Neuron (in vitro differentiated cells): ENCODE data around the gene TSPAN17.

ENCODE experiments used
- H2AFZ ChIP-seq: one replicate; pipeline ENCODE4 v1.6.1; 2013; ENCODE audit warnings: low read depth, mild to moderate bottlenecking, inconsistent platforms, low read length, moderate library complexity
- H3K27me3 ChIP-seq: one replicate; pipeline ENCODE4 v1.6.1; 2013; ENCODE audit warnings: low read length; ENCODE audit not compliant: insufficient read depth
- H3K36me3 ChIP-seq: one replicate; pipeline ENCODE4 v1.6.1; 2013; ENCODE audit warnings: low read length; ENCODE audit not compliant: insufficient read depth
- H3K4me1 ChIP-seq: one replicate; pipeline ENCODE4 v1.6.1; 2013; ENCODE audit warnings: low read length; ENCODE audit not compliant: insufficient read depth
- H3K4me3 ChIP-seq: 2 replicates; pipeline ENCODE4 v1.5.1; 2013; ENCODE audit warnings: mild to moderate bottlenecking, low read length, moderate library complexity
- H3K9me3 ChIP-seq: one replicate; pipeline ENCODE4 v1.6.1; 2013; ENCODE audit warnings: low read length

Gene TSPAN17

DNA sequence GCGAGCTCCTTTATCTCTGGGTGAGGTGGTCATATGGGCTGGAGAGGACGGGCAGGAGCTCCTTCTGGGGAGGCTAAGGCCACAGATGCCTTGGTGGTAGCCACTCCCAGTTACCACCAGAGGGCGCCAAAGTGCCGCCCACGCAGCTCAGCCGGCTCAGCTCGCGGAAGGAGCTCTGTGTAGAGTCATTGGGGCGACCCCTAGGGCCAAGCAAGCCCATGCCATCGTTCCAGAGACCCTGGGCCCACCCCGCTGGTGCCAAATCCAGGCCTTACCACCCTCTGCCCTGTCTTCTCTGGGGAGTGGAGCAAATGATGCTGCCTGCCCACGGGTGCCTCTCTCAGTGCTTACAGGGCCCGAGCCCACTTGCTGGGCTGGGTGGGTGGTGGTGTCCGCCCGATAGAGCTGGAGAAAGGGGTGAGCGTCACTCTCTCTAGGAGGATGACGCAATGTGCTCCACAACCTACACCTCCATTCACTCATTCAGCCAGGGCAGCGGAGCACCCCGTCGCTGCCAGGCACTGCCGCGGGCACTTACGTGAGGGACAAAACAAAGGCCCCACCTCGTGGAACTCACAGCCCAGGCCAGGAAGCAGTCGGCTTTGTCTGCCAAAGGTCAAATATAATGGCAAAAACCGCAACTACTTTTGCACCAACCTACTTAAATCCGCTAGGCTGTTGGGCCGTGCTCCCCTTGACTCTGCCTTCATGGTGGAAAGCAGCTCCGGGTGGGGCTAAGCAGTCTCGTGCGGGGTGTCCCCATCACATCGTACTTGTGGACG, 13.8 kb downstream of the TSPAN17 start:
- Histone ChIP-seq H3K4me3 (no peak overlapping the region), H3K9me3 (no peaks in the 10 kb centered on the region)

DNA sequence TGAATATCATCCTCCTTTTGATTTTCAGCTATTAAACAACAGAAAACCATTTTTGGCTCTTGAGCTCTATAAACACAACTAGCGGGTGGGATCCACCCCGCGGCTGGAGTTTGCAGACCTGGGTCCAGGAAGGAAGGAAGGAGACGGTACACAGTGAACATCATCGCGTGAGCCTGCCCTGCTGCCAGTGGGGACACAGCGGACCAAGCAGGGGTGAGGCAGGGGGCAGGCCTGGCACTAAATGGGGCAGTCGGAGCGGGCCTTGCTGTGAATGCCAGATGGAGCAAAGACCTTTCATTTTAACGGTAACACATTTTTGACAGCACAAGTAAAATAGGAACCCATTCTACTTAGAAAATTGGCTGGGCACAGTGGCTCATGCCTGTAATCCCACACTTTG, 14.4 kb downstream of the TSPAN17 start:
- Histone ChIP-seq H3K4me3 (no peak overlapping the region), H3K4me1 (no peaks in the 10 kb centered on the region), H2AFZ (no peak overlapping the region)

More for the DNA sequence above, 13.8 kb downstream of the TSPAN17 start:
- Histone ChIP-seq H3K27me3 (peaks cover 13% of the 10 kb centered on the region), H3K4me1 (no peaks in the 10 kb centered on the region), H2AFZ (no peak overlapping the region), H3K36me3 (no peaks in the 10 kb centered on the region)

DNA sequence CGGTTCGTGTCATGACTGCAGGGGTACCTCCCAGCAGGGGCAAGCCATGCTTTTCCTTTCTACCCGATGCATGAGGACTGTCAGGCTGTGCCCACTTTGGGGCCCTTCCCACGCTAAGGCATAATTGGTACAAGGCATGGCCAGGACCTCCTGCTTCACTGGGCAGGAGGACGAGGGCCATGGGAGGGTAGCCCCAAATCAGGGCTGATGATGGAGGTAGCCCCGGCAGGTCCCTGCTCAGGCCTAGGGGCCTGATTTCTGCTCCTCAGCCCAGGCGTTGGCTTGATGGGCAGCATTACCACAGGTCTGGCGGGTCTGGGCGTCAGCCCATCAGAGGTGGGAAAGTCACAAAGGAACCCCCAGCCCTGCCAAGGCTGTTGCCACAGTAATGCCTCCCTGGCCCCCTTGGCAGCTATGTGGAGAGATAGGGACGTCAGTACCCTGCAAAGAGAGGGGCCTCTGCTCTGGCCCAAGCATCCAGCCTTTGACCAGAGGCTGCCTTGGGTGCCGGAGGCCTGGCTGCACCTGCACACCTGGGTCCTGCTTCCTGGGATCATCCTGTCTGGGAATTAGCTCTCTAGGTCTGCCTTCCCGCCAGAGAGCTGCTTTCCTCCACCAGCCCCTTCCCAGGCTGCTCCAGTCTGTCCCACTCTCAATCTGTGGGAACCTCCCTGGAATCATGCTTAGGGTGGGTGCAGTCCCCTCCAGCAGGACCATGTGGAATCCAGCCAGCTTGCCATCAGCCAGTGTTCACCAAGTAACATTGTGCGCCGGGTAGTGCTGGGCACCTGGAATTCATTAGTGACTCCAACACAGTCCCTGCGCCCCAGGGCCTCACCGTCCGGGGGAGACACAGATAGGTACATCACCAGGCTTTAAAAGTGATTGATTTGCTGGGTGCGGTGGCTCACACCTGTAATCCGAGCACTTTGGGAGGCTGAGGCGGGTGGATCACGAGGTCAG, 15.4 kb downstream of the TSPAN17 start:
- Histone ChIP-seq H3K4me1 (no peaks in the 10 kb centered on the region), H3K4me3 (no peak overlapping the region), H2AFZ (no peak overlapping the region), H3K27me3 (peaks cover 13% of the 10 kb centered on the region), H3K9me3 (no peaks in the 10 kb centered on the region), H3K36me3 (no peaks in the 10 kb centered on the region)

More for the DNA sequence above, 14.4 kb downstream of the TSPAN17 start:
- peaks cover 13% of the 10 kb centered on the region for H3K27me3 ChIP-seq
- no peaks in the 10 kb centered on the region for H3K9me3 ChIP-seq
- no peaks in the 10 kb centered on the region for H3K36me3 ChIP-seq

DNA sequence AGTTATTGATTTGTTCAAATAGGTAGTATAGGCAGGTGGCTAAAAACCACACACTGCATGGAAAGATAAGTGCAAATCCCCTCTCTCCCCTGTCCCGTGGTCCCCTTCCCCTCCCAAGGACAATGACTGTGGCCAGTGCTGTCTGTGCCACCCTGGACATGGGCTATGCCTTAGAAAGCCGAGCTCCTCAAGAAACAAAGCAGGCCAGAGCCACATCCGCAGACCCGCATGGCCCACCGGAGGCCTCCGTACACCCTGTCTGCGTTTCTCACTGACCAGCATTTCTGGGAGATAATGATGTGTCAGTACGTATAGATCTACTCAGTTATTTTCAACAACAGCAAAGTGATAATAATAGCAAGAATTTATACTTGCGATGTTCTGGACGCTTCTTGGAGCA, 16.3 kb downstream of the TSPAN17 start:
- no peak overlapping the region for H2AFZ ChIP-seq
- no peaks in the 10 kb centered on the region for H3K4me1 ChIP-seq
- H3K9me3 ChIP-seq, result no peaks in the 10 kb centered on the region
- H3K36me3 ChIP-seq, result no peaks in the 10 kb centered on the region
- no peak overlapping the region for H3K4me3 ChIP-seq
- H3K27me3 ChIP-seq, result peaks cover 13% of the 10 kb centered on the region

DNA sequence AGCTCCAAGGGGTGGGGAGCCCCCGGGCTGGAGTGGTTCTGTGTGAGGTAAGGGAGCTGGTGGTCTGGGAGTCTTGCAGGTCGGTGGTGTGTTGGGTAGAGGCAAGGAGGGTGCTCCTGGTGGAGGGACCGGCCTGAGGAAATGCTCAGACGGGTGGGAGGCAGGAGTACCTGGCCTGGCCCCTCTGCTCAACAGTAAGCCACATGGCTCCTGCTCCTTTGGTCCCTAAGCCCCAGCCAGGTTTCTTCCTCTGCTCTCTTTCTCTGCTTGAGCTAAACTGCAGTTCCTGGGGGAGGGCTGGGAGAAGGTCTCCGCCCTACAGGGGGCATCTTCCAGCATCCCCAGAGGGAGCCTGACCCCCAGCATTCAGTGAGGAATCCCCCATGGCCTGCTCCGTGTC, 17.2 kb downstream of the TSPAN17 start:
- H3K36me3 ChIP-seq, result no peaks in the 10 kb centered on the region
- peaks cover 16% of the 10 kb centered on the region for H3K27me3 ChIP-seq
- no peak overlapping the region for H2AFZ ChIP-seq
- no peaks in the 10 kb centered on the region for H3K9me3 ChIP-seq
- no peak overlapping the region for H3K4me3 ChIP-seq
- H3K4me1 ChIP-seq, result no peaks in the 10 kb centered on the region

DNA sequence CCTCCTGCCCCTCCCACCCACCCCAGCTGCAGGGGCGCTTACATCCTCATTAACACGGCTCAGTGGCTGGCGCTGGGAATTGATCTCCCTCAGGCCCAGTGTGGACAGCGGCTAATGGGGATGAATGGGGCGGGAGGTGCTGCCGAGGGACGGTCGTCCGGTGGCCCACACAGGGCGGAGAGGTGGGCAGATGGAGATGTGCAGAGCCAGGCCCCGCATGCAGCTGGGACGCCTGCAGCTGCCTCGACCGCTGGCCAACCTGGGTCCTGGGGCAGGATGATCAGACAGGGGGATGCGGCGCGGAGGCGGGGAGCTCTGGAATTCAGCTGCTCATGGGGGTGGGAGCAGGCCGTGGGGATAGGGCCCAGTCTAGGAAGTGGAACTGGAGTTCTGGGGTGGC, 17.6 kb downstream of the TSPAN17 start:
- Histone ChIP-seq H3K27me3 (peaks cover 19% of the 10 kb centered on the region), H3K9me3 (no peaks in the 10 kb centered on the region), H2AFZ (no peak overlapping the region), H3K4me3 (no peak overlapping the region), H3K4me1 (no peaks in the 10 kb centered on the region), H3K36me3 (no peaks in the 10 kb centered on the region)

DNA sequence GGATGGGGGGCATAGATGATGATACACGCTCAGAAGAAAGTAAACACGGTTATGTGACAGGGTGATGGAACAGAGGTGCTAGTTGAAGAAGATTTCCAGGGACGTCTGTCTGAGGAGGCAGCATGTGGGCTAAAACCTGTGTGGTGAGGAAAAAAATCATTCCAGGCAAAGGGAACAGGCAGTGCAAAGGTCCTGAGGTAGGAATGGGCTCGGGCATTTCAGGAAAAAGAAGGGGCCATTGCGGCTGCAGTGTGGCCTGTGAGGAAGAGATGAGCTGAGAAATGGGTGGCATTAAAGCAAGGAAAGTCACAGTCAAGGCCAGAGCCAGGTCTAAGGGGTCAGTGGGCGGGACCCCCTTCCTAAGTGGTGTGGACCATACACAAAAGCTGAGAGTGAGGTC, 18.2 kb downstream of the TSPAN17 start:
- Histone ChIP-seq H3K4me3 (no peak overlapping the region), H3K27me3 (peaks cover 19% of the 10 kb centered on the region), H3K9me3 (no peaks in the 10 kb centered on the region), H2AFZ (no peak overlapping the region), H3K36me3 (no peaks in the 10 kb centered on the region), H3K4me1 (no peaks in the 10 kb centered on the region)

DNA sequence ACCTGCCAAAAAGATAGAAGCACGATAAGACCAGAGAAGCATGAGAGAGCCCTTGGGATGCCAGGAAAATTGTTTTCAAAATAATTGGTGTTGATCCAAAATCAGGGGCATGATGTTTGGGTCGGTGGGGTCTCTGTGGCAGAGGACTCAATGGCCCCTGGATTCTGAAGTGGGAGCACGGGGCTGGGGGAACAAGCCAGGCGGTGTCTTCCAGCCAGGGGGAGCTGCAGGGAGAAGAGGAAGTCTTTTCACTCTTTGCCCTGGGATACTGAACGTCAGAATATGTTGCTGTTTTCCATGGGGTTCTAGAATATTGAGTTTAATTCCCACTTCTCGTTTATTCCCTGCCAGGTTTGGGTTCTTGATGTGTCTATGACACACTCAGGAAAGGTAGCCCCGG, 20.4 kb downstream of the TSPAN17 start:
- no peak overlapping the region for H2AFZ ChIP-seq
- H3K27me3 ChIP-seq, result peaks cover 23% of the 10 kb centered on the region
- H3K4me3 ChIP-seq, result no peak overlapping the region
- no peaks in the 10 kb centered on the region for H3K4me1 ChIP-seq
- H3K36me3 ChIP-seq, result no peaks in the 10 kb centered on the region
- H3K9me3 ChIP-seq, result no peaks in the 10 kb centered on the region

DNA sequence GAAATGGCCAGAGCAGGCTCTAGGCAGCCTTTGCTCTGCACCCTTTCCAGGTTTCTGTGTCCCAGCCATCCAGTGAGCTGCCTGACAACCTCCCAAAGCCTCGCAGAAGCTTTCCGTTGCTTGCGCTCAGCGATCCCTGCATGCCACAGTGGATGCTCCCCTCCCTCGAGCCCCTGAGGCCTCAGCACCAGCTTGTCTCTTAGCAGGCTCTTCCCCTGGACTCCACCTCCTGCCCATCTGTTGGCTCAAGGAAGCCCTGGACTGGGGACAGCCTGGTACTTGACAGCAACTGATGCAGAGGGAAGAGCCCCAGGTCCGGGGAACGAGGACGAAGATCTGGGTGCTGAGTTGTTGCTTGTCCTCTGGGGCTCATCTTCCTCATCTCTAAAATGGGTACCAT, 23.2 kb downstream of the TSPAN17 start:
- Histone ChIP-seq H3K4me3 (no peak overlapping the region), H3K27me3 (peaks cover 12% of the 10 kb centered on the region), H3K4me1 (no peaks in the 10 kb centered on the region), H3K36me3 (no peaks in the 10 kb centered on the region), H3K9me3 (no peaks in the 10 kb centered on the region), H2AFZ (no peak overlapping the region)

DNA sequence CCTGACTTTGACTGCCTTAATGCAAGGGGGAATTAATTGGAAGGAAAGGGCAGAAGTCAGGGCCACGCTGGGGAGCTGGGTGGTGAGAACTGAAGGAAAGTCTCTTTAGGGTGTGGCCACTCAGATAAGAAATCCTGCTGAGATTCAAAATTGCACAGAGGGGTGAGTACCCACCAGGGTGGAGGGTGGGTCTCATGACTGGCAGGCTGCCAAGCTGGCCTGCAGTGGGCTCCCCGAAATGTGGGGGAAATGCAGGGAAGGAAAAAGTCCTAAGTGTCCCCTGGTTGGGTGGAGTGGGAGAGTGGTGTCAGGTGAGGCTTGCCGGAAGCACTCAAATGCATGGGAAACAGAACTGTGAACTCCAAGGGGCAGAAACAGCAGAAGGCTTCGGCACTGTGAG, 24.1 kb downstream of the TSPAN17 start:
- H3K9me3 ChIP-seq, result no peaks in the 10 kb centered on the region
- H3K36me3 ChIP-seq, result no peaks in the 10 kb centered on the region
- H3K27me3 ChIP-seq, result peaks cover 10% of the 10 kb centered on the region
- no peaks in the 10 kb centered on the region for H3K4me1 ChIP-seq
- no peak overlapping the region for H2AFZ ChIP-seq
- H3K4me3 ChIP-seq, result no peak overlapping the region

DNA sequence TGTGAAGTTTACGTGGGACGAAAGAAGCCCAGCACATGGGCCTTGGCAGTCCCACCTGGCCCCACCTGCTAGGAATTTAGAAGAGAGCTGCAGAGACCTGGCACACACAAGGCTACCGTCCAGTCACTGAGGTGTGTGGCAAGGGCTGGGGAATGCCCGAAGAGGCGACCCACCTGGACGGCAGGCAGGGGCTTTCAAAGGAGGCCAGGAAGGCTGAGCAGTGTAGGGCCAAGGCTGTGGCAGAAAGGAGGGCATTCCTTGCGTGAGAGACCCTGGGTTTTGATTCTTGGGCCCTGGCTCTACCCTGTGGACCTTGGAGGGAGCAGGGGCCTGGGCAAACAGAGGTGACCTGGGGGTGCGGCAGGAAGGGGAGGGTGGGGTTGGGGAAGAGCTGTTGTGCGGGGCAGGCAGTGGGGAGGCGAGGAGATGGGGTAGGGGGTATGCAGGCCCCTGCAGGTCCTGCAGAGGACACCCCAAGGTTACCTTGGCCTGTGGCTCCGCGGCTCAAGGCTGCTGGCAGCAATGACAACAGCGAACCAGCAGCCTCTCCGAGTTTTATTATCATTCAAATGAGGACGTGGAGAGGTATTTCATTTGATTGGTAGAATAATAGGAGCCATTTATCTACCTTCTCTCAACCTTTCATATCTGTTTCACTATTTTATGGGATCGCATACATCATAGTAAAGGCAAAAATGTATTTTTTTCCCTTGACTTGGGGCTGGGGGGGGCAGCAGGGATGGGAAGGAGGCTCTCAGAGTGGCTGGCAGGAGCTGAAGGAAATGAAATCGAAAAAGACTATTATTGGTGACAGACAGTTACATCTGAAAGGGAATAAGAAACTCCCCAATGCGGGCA, 24.8 kb downstream of the TSPAN17 start:
- H3K27me3 ChIP-seq, result peaks cover 17% of the 10 kb centered on the region
- no peak overlapping the region for H3K4me3 ChIP-seq
- H2AFZ ChIP-seq, result no peak overlapping the region
- no peaks in the 10 kb centered on the region for H3K4me1 ChIP-seq
- H3K9me3 ChIP-seq, result no peaks in the 10 kb centered on the region
- H3K36me3 ChIP-seq, result no peaks in the 10 kb centered on the region

DNA sequence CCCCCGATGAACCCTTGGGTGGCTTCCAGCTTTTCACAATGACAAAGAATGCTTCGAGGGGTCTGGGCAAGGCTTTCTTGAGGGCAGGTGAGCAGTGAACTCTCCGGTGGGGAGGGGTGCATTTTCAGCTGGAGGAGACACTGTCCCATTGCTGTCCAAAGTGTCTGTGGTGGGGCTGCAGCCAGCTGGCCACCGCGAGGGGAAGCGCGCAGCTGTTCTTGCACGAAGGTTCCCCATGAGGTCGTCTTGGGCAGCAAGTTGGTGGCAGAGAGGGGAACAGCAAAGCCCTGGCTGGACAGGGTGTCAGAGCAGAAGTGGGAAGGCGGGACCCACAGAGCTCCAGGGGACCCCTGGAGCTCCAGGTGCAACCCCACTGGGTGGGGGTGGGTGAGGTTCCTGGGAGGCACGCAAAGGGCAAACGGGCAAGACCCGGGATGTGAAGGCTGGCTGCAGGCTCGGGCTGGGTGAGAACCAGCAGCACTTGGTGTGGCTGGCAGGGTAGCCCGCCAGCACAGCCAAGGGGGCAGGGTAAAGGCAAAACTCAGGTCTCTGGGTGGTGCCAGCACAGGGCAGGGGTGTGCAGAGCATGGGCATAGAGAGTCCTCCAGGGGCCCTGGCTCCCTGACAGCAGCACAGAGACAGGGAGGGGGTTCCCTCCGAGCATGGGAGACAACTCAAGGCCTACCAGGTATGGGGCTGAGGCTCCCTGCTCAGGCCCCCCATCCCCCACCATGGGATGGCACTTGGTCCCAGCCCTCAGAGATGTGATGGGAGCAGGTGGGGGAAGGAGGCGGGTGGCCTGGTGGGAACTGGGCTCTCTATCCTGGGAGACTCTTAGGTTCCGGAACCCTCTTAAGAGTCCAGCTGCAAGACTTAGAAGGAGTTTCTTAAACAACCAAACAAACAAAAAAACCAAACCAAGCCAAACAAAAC, 26.6 kb downstream of the TSPAN17 start:
- Histone ChIP-seq H3K4me3 (no peak overlapping the region), H3K9me3 (no peaks in the 10 kb centered on the region), H3K4me1 (no peaks in the 10 kb centered on the region), H3K27me3 (peaks cover 28% of the 10 kb centered on the region), H2AFZ (no peak overlapping the region), H3K36me3 (no peaks in the 10 kb centered on the region)
